K562 (cell line): ENCODE results near the gene RNU2-1.

Source experiments
- FOS ChIP-seq: IDR thresholded peaks from 3 replicates; pipeline ENCODE4 v1.6.1; 2011; ENCODE audit not compliant: insufficient read length; ENCODE audit errors: extremely low read depth
- TCF7 ChIP-seq: sonication (generic); IDR thresholded peaks from 2 replicates; pipeline ENCODE4 v1.6.1; 2016; ENCODE audit warnings: antibody characterized with exemption, borderline replicate concordance

- TF ChIP-seq FOS (no peak), TCF7 (no peak)
Observed at GRCh38 chr17:43220511-43221125, 13.2 kb downstream of the RNU2-1 start.
